GM19193 (cell line): ENCODE measurements around the gene SEMA3F.

Experiments
- POLR2A ChIP-seq: IDR thresholded peaks from 4 replicates; pipeline ENCODE4 v1.6.1; 2011; ENCODE audit not compliant: insufficient read depth, insufficient read length; ENCODE audit errors: extremely low read depth

Gene SEMA3F

GRCh38 chr3:50217681-50218080 lies 62.6 kb downstream of the SEMA3F start:
- no peak for TF ChIP-seq POLR2A

DNA sequence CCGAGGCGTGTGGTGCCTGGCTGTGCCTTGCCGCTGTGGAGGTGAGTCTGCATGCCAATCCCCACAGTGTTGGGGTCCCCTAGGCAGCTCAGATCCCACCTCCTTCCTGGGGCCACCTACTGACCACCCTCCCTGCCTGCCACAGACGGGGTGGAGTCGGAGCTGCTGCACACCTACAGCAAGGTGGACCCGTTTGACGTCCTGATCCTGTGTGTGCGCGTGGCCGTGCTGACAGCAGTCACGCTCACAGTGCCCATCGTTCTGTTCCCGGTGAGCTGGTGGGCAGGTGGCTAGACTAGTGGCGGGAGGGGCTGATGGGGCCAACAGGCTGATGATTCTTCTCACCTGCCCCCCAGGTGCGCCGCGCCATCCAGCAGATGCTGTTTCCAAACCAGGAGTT lies 63.3 kb downstream of the SEMA3F start:
- TF ChIP-seq POLR2A: no peak

- no peak for TF ChIP-seq POLR2A
Measured at GRCh38 chr3:50219285-50219684, 64.2 kb downstream of the SEMA3F start.

DNA sequence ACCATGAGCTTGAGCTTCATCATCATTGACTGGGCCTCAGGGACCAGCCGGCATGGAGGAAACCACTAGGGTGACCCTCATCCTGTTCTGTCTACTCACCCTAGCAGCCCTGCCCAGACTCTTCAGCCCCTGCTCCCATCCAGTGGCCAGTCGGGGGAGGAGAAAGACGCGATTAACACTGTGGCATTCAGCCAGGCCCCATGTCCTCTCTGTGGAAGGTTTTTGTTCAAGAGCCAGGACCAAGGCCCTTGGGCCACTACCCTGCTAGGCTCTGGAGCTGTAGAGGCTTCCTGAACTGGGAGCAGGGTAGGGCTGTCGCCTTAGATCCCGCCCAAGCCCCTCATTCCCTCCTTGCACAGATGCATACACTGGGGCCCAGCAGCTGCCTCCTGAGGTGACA lies 65.0 kb downstream of the SEMA3F start:
- no peak for TF ChIP-seq POLR2A

DNA sequence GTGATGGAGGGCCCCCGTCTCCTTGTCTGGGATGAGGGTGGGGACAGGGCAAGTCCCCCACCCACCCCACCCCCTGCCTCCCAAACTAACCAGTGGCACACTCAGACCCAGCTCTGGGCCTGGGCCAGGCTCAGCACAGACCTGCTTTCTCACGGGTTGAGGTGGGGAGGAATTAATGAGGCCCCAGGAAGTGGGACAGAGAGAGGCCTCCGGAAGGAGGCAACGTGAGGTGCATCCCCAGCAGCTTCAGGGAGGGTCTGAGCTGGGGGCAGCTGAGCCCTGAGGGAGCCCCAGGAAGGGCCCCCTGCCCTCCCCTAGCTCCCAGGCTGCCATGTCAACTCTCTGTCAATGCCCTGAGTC lies 65.9 kb downstream of the SEMA3F start:
- TF ChIP-seq POLR2A: no peak

DNA sequence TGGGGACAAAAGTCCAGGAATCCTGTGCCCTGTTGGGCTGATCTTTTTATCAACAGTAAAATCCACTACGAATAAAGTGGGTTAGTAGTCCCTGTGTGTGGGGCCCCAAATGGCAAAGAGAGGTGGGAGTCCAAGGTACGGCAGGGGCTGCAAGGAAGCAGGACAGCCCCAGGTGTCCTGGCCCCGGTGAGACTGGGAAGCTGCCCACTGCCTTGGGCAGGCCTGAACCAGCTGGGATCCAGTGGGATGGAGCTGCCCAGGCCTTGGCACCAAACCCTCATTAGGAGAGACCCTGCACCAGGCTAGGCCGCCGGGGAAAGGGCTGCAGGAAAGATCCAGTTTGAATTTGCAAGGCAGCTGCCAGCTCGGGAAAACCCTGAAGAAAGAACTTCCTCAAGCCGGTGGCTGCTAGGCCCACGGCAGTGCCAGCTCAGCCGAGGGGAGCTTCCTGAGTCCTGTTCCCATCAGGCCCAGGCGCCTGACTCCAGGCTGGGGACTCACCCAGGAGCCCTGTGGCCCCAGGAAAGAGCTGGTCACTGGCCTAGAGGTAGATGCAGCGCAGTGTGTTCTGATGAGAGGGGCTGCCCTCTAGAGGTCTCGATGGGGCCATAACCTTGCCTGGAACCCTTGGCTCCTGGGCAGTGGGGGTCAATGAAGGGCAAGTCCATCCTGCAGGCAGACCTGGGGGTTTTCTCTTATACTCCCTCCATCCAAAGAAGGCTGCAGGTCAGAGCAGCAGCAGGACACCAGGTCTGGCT lies 66.5 kb downstream of the SEMA3F start:
- TF ChIP-seq POLR2A: no peak

- no peak for TF ChIP-seq POLR2A
Measured at GRCh38 chr3:50222169-50222528, 67.0 kb downstream of the SEMA3F start.

GRCh38 chr3:50224639-50225038 lies 69.5 kb downstream of the SEMA3F start:
- no peak for TF ChIP-seq POLR2A

DNA sequence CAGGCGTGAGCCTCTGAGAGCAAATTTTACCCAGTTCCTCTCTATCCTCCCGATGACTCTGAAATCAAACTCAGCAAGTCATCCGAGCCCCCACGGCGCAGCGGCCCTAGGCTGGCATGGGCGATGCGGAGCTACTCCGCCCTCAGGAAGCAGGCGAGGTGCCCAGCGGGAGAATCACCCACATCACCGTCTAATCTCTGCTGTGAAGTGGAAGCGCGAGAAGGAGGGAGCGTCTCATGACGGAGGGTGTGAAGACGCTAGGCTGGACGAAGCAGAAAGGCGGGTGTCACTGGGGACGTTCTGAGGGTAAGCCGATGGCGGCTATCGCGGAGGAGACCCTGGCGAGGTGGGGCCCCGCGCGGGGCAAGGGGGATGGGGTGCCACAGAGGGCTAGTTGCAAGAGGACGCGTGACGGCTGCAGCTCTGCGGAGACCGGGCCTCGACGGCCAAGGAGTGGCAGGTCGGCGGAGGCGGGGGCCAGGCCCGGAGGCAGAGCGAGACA lies 71.8 kb downstream of the SEMA3F start:
- no peak for TF ChIP-seq POLR2A

DNA sequence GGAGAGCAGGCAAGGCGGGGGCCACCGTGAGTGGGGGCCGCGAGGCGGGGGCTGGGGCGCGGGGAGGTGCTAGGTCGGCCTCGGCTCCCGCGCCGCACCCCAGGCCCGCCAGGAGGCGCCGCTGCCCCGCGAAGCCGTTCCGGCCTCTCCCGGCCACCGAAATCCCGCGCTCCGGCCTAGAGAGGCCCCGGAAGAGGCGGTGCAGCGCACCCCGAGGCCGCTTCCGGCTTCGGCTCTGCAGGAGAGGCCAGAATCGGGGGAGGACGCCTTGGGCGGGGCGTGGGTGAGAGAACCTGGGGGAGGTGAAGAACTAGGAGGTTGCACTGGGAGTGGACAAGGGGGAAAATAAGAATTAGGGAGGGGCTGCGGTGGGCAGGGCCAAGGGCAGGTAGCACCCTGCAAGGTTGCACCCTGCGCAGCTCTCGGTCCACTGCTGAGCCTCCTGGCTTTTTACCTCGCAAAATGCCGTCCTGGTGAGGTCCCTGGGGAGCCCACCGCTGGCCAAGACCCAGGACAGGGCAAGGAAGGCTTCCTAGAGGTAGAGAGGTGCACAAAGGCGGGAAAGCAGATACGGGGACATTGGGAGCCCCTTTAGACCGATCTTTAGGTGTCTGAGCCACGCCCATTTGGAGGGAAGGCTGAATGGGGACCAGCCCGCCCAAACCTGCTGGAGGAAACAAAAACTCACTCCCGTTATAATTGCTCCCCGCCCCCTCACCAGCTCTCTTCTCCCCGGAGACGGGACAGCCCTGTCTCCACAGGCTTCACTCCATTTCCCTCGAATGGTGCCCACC lies 72.5 kb downstream of the SEMA3F start:
- TF ChIP-seq POLR2A: peak; percentile 62

- TF ChIP-seq POLR2A: no peak
Measured at GRCh38 chr3:50229490-50229889, 74.4 kb downstream of the SEMA3F start.

DNA sequence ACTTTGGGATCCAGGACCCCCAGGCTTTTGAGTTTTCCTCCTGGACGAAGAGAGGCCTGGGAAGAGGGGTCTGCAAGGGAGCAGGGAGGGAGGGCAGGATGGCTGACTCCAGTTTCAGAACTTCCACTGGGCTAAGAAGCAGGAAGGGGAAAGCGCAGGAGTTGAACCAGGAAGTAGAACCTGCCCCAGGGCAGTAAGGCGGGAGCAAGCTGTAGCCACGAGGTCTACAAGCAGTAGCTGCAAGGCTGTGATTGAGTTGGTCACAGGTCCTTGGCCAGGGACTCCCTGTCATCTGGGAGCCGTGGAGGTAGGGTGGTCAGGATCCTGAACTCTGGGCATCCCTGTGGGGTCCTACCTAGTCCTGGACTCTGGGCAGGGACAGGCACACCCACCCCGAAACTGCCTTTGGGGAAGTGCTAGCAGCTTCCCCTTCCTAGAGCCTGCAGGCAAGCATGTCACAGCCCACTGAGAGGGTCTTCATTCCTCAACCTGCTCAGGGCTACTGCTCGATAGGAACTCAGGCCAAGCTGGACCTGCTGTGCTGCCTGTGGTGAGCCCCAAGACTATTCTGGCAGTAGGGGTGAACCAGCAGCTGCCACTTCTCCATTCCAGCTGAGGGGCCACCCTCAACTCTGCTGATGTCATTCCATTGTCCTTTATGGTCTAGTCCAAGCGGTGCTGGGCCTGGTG lies 75.1 kb downstream of the SEMA3F start:
- no peak for TF ChIP-seq POLR2A

- no peak for TF ChIP-seq POLR2A
Measured at GRCh38 chr3:50230794-50231125, 75.6 kb downstream of the SEMA3F start.

DNA sequence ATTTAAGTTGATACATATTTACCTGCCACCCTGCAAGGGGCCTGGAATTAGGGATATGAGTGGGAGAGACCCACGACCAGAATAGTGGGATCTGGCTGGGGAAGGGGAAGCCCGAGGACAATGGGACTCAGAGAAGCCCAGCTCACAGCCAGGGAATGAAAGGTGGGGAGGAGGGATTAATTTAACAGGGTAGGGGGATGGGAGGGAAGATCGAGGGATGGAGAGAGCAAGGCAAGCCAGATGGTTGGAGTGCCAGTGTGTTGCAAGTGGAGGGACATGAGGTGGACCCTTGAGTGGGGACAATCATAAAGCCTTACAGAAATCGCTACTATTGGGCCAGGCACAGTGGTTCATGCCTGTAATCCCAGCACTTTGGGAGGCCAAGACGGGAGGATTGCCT lies 76.5 kb downstream of the SEMA3F start:
- no peak for TF ChIP-seq POLR2A

DNA sequence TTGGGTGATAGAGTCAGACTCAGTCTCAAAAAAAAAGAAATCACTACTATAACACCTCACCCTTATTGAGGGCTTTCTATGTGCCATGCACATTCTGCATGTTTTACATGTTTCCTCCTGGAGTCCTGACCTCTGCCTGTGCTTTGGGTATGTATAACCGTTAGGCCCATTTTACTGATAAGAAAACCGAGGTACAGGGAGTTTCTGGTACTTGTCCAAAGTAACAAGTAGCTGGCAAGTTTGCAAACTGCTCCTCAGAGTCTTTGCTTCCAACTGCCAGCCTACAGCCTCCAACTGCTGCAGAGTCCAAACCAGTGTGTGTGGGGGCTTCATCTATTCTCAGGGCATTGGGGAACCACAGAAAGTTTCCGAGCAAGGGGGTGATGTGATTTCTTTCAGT lies 77.2 kb downstream of the SEMA3F start:
- TF ChIP-seq POLR2A: no peak

DNA sequence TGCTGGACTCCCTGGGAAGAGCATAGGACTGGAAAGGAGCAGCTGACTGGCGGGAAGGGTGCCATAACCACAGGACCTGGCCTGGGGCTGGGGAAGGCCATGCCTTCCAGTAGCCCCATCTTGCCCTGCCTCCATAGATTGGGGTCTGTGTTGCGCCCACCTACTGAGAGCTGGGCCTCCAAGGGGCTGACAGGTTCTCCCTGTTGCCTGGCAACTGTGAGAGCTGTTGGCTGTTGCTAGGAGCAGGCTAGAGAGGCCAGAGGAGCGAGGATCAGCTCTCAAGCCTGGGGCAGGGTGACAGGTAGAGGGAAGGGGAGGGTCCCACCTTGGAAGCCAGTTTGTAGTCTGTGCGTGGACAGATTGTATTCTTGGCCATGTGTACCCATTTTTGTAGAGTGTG lies 78.1 kb downstream of the SEMA3F start:
- no peak for TF ChIP-seq POLR2A
